Retinal pigment epithelial cell (primary cell): Measurements from ENCODE around the gene MS4A3.
"Not testable (repeated sequence)": the region's sequence is repeated elsewhere in the genome, so short reads cannot be mapped to it uniquely, and the experiment has no call there.

Source experiments
- DNase-seq: peaks from one replicate; pipeline ENCODE4 v3.0.0-alpha.2; 2010; ENCODE audit warnings: low read depth
- H3K4me3 ChIP-seq: 2 replicates; pipeline ENCODE4 v1.5.1; 2011; ENCODE audit warnings: mild to moderate bottlenecking, low read length, control low read depth, moderate library complexity
- TF ChIP-seq, protein P1 (sequence below): conservative IDR thresholded peaks from 2 replicates; pipeline ENCODE4 v1.5.1; 2011; ENCODE audit warnings: low read depth, low read length, control low read depth, inconsistent platforms

Gene MS4A3, protein sequence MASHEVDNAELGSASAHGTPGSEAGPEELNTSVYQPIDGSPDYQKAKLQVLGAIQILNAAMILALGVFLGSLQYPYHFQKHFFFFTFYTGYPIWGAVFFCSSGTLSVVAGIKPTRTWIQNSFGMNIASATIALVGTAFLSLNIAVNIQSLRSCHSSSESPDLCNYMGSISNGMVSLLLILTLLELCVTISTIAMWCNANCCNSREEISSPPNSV

DNA sequence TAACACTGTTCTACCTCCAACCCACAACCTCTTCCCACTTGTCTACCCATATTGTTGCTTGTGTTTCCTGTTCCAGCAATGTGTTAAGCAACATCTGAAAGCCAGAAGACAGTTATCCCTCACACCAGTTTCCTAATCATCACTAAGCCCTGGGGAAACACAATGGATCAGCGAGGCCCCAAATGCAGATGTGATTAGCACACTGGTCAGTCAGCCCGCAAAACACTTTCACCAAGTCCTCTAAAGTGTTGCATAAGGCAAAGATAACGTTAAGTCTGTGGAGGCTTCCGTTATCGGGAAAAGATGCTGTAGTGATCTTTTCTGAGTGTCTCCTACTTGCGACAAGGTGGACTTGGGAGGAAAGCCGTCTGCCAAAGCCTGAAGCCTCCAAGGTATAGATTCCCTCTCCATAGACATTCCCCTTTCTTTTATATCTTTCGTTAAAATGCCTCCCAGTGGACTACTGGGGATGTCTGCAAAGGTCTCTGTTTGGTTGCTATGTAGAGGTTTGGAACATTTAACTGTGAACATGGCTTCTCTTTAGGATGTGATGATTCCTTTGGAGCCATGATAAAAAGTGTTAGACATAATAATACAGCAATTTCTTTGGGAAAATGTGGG lies at the start of gene MS4A3:
MS4A3 (plus strand) TSS at position 317 of the 621 bp plus-strand sequence. CDS start 4,496 bp downstream, outside the sequence.
- DNase-seq, result no peak
- TF ChIP-seq, protein P1, sequence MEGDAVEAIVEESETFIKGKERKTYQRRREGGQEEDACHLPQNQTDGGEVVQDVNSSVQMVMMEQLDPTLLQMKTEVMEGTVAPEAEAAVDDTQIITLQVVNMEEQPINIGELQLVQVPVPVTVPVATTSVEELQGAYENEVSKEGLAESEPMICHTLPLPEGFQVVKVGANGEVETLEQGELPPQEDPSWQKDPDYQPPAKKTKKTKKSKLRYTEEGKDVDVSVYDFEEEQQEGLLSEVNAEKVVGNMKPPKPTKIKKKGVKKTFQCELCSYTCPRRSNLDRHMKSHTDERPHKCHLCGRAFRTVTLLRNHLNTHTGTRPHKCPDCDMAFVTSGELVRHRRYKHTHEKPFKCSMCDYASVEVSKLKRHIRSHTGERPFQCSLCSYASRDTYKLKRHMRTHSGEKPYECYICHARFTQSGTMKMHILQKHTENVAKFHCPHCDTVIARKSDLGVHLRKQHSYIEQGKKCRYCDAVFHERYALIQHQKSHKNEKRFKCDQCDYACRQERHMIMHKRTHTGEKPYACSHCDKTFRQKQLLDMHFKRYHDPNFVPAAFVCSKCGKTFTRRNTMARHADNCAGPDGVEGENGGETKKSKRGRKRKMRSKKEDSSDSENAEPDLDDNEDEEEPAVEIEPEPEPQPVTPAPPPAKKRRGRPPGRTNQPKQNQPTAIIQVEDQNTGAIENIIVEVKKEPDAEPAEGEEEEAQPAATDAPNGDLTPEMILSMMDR, result no peak
- H3K4me3 ChIP-seq, result no peak within 1 kb of the TSS

- no peak for DNase-seq
- H3K4me3 ChIP-seq, result no peak within 1 kb of the TSS
- TF ChIP-seq, protein P1, result no peak
Observed at GRCh38 chr11:60016881-60017280, 39.6 kb upstream of the MS4A3 start, which contains the start of gene OOSP4B. TSS of gene OOSP4B (plus strand) at chr11:60017181.

DNA sequence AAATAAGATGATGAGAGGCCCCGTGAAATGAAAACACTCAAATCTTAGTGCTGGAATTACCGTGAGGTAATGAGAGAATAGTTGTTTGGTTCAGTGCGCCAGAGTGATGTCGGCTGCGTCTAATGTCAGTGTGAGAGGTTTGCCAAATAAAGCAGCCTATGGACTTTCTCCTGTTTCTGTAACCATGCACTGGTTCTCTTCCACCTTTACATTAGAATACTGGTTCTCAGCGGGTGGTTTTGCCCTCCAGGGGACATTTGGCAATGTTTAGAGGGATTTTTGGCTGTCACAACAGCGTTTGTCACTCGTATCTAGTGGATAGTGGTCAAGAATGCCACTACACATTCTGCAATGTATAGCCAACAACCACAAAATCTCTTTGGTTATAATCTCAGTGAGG lies 38.4 kb upstream of the MS4A3 start:
- no peak for DNase-seq
- TF ChIP-seq, protein P1, result no peak
- no peak overlapping the region for H3K4me3 ChIP-seq

DNA sequence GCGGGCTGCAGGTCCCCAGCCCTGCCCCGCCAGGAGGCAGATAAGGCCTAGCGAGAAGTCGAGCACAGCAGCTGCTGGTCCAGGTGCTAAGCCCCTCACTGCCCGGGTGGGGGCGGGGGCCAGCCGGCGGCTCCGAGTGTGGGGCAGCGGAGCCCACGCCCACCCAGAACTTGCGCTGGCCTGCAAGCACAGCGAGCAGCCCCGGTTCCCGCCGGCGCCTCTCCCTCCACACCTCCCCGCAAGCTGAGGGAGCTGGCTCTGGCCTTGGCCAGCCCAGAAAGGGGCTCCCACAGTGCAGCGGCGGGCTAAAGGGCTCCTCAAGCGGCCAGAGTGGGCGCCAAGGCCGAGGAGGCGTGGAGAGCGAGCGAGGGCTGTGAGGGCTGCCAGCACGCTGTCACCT lies 36.1 kb upstream of the MS4A3 start:
- not testable (repeated sequence) for H3K4me3 ChIP-seq, DNase-seq

GRCh38 chr11:60029015-60029632 lies 27.3 kb upstream of the MS4A3 start:
- DNase-seq, result no peak
- no peak overlapping the region for H3K4me3 ChIP-seq
- TF ChIP-seq, protein P1, result no peak

DNA sequence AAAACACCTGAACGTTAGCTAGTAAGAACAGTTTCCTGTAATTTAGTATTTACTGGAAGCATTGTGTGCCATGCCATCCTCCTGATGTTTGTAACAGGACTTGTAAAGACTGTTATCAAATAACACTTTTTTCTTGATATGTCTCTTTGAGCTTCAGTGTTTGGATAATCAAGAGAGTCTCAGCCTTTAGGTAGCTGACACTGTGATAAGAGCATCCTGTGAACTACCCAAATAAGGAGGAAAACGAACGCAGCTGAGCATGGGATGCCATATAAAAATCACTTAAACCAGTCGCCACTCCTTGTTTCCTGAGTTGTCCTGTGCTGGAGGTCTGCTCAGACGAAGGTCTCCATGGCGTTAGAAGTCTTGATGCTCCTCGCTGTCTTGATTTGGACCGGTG lies 16.4 kb upstream of the MS4A3 start, which contains the start of gene OOSP2:
OOSP2 (plus strand) TSS at position 301 of the 400 bp plus-strand sequence; CDS start at position 352, 51 bp downstream.
- no peak within 1 kb of the TSS for H3K4me3 ChIP-seq
- TF ChIP-seq, protein P1, result no peak
- DNase-seq, result no peak

- not testable (repeated sequence) for H3K4me3 ChIP-seq, DNase-seq
Observed at GRCh38 chr11:60050422-60050821, 6.0 kb upstream of the MS4A3 start.

DNA sequence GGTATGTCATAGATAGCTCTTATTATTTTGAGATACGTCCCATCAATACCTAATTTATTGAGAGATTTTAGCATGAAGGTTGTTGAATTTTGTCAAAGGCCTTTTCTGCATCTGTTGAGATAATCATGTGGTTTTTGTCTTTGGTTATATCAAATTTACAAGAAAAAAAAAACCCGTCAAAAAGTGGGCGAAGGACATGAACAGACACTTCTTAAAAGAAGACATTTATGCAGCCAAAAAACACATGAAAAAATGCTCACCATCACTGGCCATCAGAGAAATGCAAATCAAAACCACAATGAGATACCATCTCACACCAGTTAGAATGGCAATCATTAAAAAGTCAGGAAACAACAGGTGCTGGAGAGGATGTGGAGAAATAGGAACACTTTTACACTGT lies 5.6 kb upstream of the MS4A3 start:
- not testable (repeated sequence) for DNase-seq, H3K4me3 ChIP-seq
